Panc1 (cell line): Measurements from ENCODE around the gene MTOR.

ENCODE experiments used
- CTCF ChIP-seq: fragments of 450-650 bp; IDR thresholded peaks from 2 replicates; pipeline ENCODE4 v1.5.1; 2017; ENCODE audit warnings: mild to moderate bottlenecking
- POLR2AphosphoS5 ChIP-seq: IDR thresholded peaks from 2 replicates; pipeline ENCODE4 v1.6.1; 2012; ENCODE audit warnings: mild to moderate bottlenecking, low read depth, low read length, moderate library complexity
- REST ChIP-seq, 2 experiments: IDR thresholded peaks; 2 replicates each; pipeline ENCODE4 v1.6.1; 2011 to 2012; ENCODE audit warnings: low read depth in 2 of 2, control low read depth in 1 of 2, low read length in 1 of 2, mild to moderate bottlenecking in 1 of 2, moderate library complexity in 1 of 2; ENCODE audit not compliant: insufficient read depth in 1 of 2
- SIN3A ChIP-seq: IDR thresholded peaks from 2 replicates; pipeline ENCODE4 v1.6.1; 2012; ENCODE audit warnings: low read depth, mild to moderate bottlenecking, low read length, moderate library complexity, borderline replicate concordance; ENCODE audit not compliant: insufficient read depth
- TCF7L2 ChIP-seq: IDR thresholded peaks from 2 replicates; pipeline ENCODE4 v1.6.1; 2011; ENCODE audit warnings: mild to moderate bottlenecking, low read depth, low read length, inconsistent platforms

GRCh38 chr1:11193376-11193775 lies 69.0 kb downstream of the MTOR start:
- TF ChIP-seq SIN3A (no peak), CTCF (no peak), POLR2AphosphoS5 (no peak), REST (IDR thresholded peaks at IDR 0.05; ENCODE audit: insufficient read depth in 1 of 2, low read depth in 2 of 2, low read length in 1 of 2) (no peak), TCF7L2 (no peak)
